H9 (cell line): ENCODE measurements around the gene CDH26. TPM values are rescaled to one million over a fixed set of nuclear protein-coding genes. Genes with fewer than 3 reads are reported as not detected.

Experiments used
- DNase-seq: peaks from one replicate; pipeline ENCODE4 v3.0.0-alpha.2; 2017
- H2AFZ ChIP-seq: one replicate; pipeline ENCODE4 v1.6.1; 2013; ENCODE audit warnings: mild to moderate bottlenecking, low read length, control low read depth, moderate library complexity
- H2AK5ac ChIP-seq: 2 replicates; pipeline ENCODE4 v1.6.1; 2013; ENCODE audit warnings: low read length, control low read depth, mixed read lengths; ENCODE audit not compliant: insufficient read length
- H2BK120ac ChIP-seq: one replicate; pipeline ENCODE4 v1.6.1; 2013; ENCODE audit warnings: low read depth, mild to moderate bottlenecking, low read length, control low read depth, inconsistent platforms; ENCODE audit not compliant: poor library complexity, severe bottlenecking
- H2BK12ac ChIP-seq: 2 replicates; pipeline ENCODE4 v1.6.1; 2013; ENCODE audit warnings: low read length, control low read depth, mixed read lengths, low read depth; ENCODE audit not compliant: insufficient read length
- H2BK15ac ChIP-seq: 2 replicates; pipeline ENCODE4 v1.6.1; 2013; ENCODE audit warnings: low read depth, low read length, control low read depth
- H2BK20ac ChIP-seq: one replicate; pipeline ENCODE4 v1.6.1; 2013; ENCODE audit warnings: low read depth, mild to moderate bottlenecking, low read length, control low read depth, inconsistent platforms; ENCODE audit not compliant: poor library complexity, severe bottlenecking
- H2BK5ac ChIP-seq: 2 replicates; pipeline ENCODE4 v1.6.1; 2013; ENCODE audit warnings: low read length, control low read depth, mixed read lengths; ENCODE audit not compliant: insufficient read length
- H3K14ac ChIP-seq: 2 replicates; pipeline ENCODE4 v1.6.1; 2013; ENCODE audit warnings: low read length, control low read depth; ENCODE audit not compliant: insufficient read depth
- H3K18ac ChIP-seq: 2 replicates; pipeline ENCODE4 v1.6.1; 2013; ENCODE audit warnings: low read depth, mild to moderate bottlenecking, mixed read lengths, low read length, control low read depth; ENCODE audit not compliant: insufficient read length
- H3K23ac ChIP-seq: 2 replicates; pipeline ENCODE4 v1.6.1; 2013; ENCODE audit warnings: low read length, control low read depth, mixed read lengths, low read depth; ENCODE audit not compliant: insufficient read length
- H3K23me2 ChIP-seq: 2 replicates; pipeline ENCODE4 v1.6.1; 2013; ENCODE audit warnings: low read depth, mild to moderate bottlenecking, mixed read lengths, low read length, control low read depth; ENCODE audit not compliant: insufficient read length, poor library complexity, severe bottlenecking
- H3K27ac ChIP-seq: 2 replicates; pipeline ENCODE4 v1.5.1; 2013; ENCODE audit warnings: low read length, control low read depth, mixed read lengths, low read depth; ENCODE audit not compliant: insufficient read length
- H3K27me3 ChIP-seq: 2 replicates; pipeline ENCODE4 v1.6.1; 2013; ENCODE audit warnings: low read length, control low read depth, inconsistent platforms; ENCODE audit not compliant: insufficient read depth
- H3K4ac ChIP-seq: 2 replicates; pipeline ENCODE4 v1.6.1; 2013; ENCODE audit warnings: low read depth, mild to moderate bottlenecking, control low read depth, inconsistent platforms, low read length, moderate library complexity
- H3K4me1 ChIP-seq: 2 replicates; pipeline ENCODE4 v1.6.1; 2013; ENCODE audit warnings: low read length, control low read depth, inconsistent platforms; ENCODE audit not compliant: insufficient read depth
- H3K4me2 ChIP-seq: 2 replicates; pipeline ENCODE4 v1.6.1; 2013; ENCODE audit warnings: low read length, control low read depth, mixed read lengths; ENCODE audit not compliant: insufficient read length, insufficient read depth
- H3K56ac ChIP-seq: 2 replicates; pipeline ENCODE4 v1.6.1; 2013; ENCODE audit warnings: low read depth, mild to moderate bottlenecking, mixed read lengths, low read length, control low read depth; ENCODE audit not compliant: insufficient read length
- H3K79me1 ChIP-seq: 2 replicates; pipeline ENCODE4 v1.6.1; 2013; ENCODE audit warnings: low read depth, mild to moderate bottlenecking, moderate library complexity, low read length, control low read depth, inconsistent platforms; ENCODE audit not compliant: insufficient read depth, poor library complexity, severe bottlenecking
- H3K79me2 ChIP-seq: 2 replicates; pipeline ENCODE4 v1.6.1; 2013; ENCODE audit warnings: low read length, control low read depth, inconsistent platforms; ENCODE audit not compliant: insufficient read depth
- H3K9ac ChIP-seq: 2 replicates; pipeline ENCODE4 v1.6.1; 2013; ENCODE audit warnings: low read length, control low read depth, mixed read lengths; ENCODE audit not compliant: insufficient read length; ENCODE audit errors: extremely low read depth
- H3K9me3 ChIP-seq: one replicate; pipeline ENCODE4 v1.6.1; 2013; ENCODE audit warnings: low read depth, low read length, inconsistent platforms; ENCODE audit not compliant: control insufficient read depth
- H3T11ph ChIP-seq: one replicate; pipeline ENCODE4 v1.6.1; 2013; ENCODE audit warnings: mild to moderate bottlenecking, low read length, control low read depth, inconsistent platforms
- H4K20me1 ChIP-seq: one replicate; pipeline ENCODE4 v1.6.1; 2013; ENCODE audit not compliant: control insufficient read depth, insufficient read length, insufficient read depth
- H4K5ac ChIP-seq: 2 replicates; pipeline ENCODE4 v1.6.1; 2013; ENCODE audit warnings: low read depth, mild to moderate bottlenecking, mixed read lengths, low read length, control low read depth; ENCODE audit not compliant: insufficient read length
- H4K8ac ChIP-seq: replicated peaks from 2 replicates; pipeline ENCODE4 v1.6.1; 2013; ENCODE audit warnings: low read length, control low read depth, mixed read lengths, low read depth; ENCODE audit not compliant: insufficient read length
- H4K91ac ChIP-seq: 2 replicates; pipeline ENCODE4 v1.6.1; 2013; ENCODE audit warnings: low read depth, mild to moderate bottlenecking, moderate library complexity, mixed read lengths, low read length, control low read depth; ENCODE audit not compliant: insufficient read length
- H3K27ac Mint-ChIP-seq, 3 experiments: 2 replicates in 2 of 3; 3 replicates in 1 of 3; pipeline ENCODE4 v1.8.0; 2020 to 2021; ENCODE audit warnings: mixed read lengths in 3 of 3, mild to moderate bottlenecking in 1 of 3, moderate library complexity in 1 of 3
- H3K27me3 Mint-ChIP-seq: 2 replicates; pipeline ENCODE4 v1.8.0; 2021; ENCODE audit warnings: low read depth, mild to moderate bottlenecking, moderate library complexity, mixed read lengths
- H3K36me3 Mint-ChIP-seq, 3 experiments: 2 replicates in 2 of 3; 3 replicates in 1 of 3; pipeline ENCODE4 v1.8.0; 2020 to 2021; ENCODE audit warnings: low read depth in 3 of 3, mixed read lengths in 3 of 3; ENCODE audit not compliant: insufficient read depth in 1 of 3
- H3K4me1 Mint-ChIP-seq, 2 experiments: 2 replicates each; pipeline ENCODE4 v1.8.0; 2020; ENCODE audit warnings: mixed read lengths in 2 of 2
- H3K4me3 Mint-ChIP-seq, 2 experiments: 2 replicates in 1 of 2; 3 replicates in 1 of 2; pipeline ENCODE4 v1.8.0; 2020 to 2021; ENCODE audit warnings: mild to moderate bottlenecking in 2 of 2, mixed read lengths in 2 of 2, moderate library complexity in 1 of 2
- H3K9me3 Mint-ChIP-seq, 2 experiments: 2 replicates in 1 of 2; 3 replicates in 1 of 2; pipeline ENCODE4 v1.8.0; 2020; ENCODE audit warnings: mild to moderate bottlenecking in 2 of 2, mixed read lengths in 2 of 2, moderate library complexity in 1 of 2
- CTCF ChIP-seq: fragments of 200-600 bp; sonication (generic); conservative IDR thresholded peaks from 3 replicates; pipeline ENCODE4 v1.8.0; 2021; ENCODE audit warnings: antibody characterized with exemption, mild to moderate bottlenecking
- WGBS: extraction: QIAGEN DNeasy Blood & Tissue Kit; methylation state at CpG from one replicate; pipeline ENCODE4 v1.1.7; 2013; ENCODE audit warnings: missing lambda C conversion rate, low lambda C conversion rate, mixed read lengths; ENCODE audit not compliant: insufficient read length; ENCODE audit errors: extremely low coverage; 5-methylcytosine and 5-hydroxymethylcytosine counted together
- total RNA-seq: library from RNA; stranded (reverse); gene quantifications from 2 replicates; pipeline ENCODE4 v1.2.1, GENCODE V29; 2021

CDH26 gene
- total RNA-seq, 1 experiment from 2014 or later, result 0.79 TPM

- peaks cover 19 to 23% of the 10 kb centered on the region in 2 experiments for H3K4me1 Mint-ChIP-seq
- H3K4ac ChIP-seq, result no peak overlapping the region
- H3K4me2 ChIP-seq, result no peak overlapping the region
- H3K23ac ChIP-seq, result no peak overlapping the region
- H3T11ph ChIP-seq, result no peak overlapping the region
- no peak overlapping the region for H2AFZ ChIP-seq
- no CpG with 5 or more reads among the region's 3 CpGs for WGBS
- H3K79me1 ChIP-seq, result no peaks in the 10 kb centered on the region
- H3K9me3 Mint-ChIP-seq, result no peaks in the 10 kb centered on the region; a peak in 1 of 5 replicates
- no peaks in the 10 kb centered on the region for H3K4me1 ChIP-seq
- H3K27ac Mint-ChIP-seq, result peak overlapping the region in 2 of 3 experiments; percentile 14 to 75; a peak in 2 of 7 replicates
- no peaks in the 10 kb centered on the region for H4K20me1 ChIP-seq
- H3K9me3 ChIP-seq, result no peaks in the 10 kb centered on the region
- no peak for DNase-seq
- no peaks in the 10 kb centered on the region for H3K23me2 ChIP-seq
- H3K9ac ChIP-seq, result no peak overlapping the region
- no peaks in the 10 kb centered on the region for H3K27me3 Mint-ChIP-seq
- no peak overlapping the region for H4K5ac ChIP-seq
- H3K56ac ChIP-seq, result no peak overlapping the region
- no peak for TF ChIP-seq CTCF
- H2BK5ac ChIP-seq, result no peak overlapping the region
- no peak overlapping the region for H2BK120ac ChIP-seq
- H4K8ac ChIP-seq, result no peak overlapping the region
- H2BK20ac ChIP-seq, result no peak overlapping the region
- no peaks in the 10 kb centered on the region for H3K79me2 ChIP-seq
- no peak overlapping the region for H2AK5ac ChIP-seq
- H3K18ac ChIP-seq, result no peak overlapping the region
- no peak overlapping the region for H3K14ac ChIP-seq
- no peak overlapping the region for H2BK15ac ChIP-seq
- H3K27ac ChIP-seq, result no peak overlapping the region
- H3K27me3 ChIP-seq, result no peaks in the 10 kb centered on the region
- no peak overlapping the region for H4K91ac ChIP-seq
- peaks cover 8 to 20% (median 19%) of the 10 kb centered on the region in 3 experiments; a peak in 6 of 7 replicates for H3K36me3 Mint-ChIP-seq
- no peak overlapping the region for H3K4me3 Mint-ChIP-seq
- H2BK12ac ChIP-seq, result no peak overlapping the region
These were observed 13.0 kb upstream of the CDH26 start for GRCh38 chr20:59945175-59945574.
